Osteocyte (in vitro differentiated cells): ENCODE measurements around the gene SMG9. TPM values are rescaled to one million over a fixed set of nuclear protein-coding genes. Genes with fewer than 3 reads are reported as not detected.

Source experiments
- DNase-seq: peaks from one replicate; pipeline ENCODE4 v3.0.0; 2021; ENCODE audit warnings: mixed read lengths; ENCODE audit not compliant: unreplicated experiment; ENCODE audit errors: extremely low spot score
- H3K27ac Mint-ChIP-seq: one replicate; pipeline ENCODE4 v1.8.0; 2021; ENCODE audit warnings: mild to moderate bottlenecking, mixed read lengths; ENCODE audit not compliant: unreplicated experiment
- H3K27me3 Mint-ChIP-seq: one replicate; pipeline ENCODE4 v1.8.0; 2021; ENCODE audit warnings: mixed read lengths; ENCODE audit not compliant: unreplicated experiment
- H3K36me3 Mint-ChIP-seq: one replicate; pipeline ENCODE4 v1.8.0; 2021; ENCODE audit warnings: mixed read lengths; ENCODE audit not compliant: unreplicated experiment
- H3K4me1 Mint-ChIP-seq: one replicate; pipeline ENCODE4 v1.8.0; 2021; ENCODE audit warnings: mixed read lengths; ENCODE audit not compliant: unreplicated experiment
- H3K4me3 Mint-ChIP-seq: one replicate; pipeline ENCODE4 v1.8.0; 2021; ENCODE audit warnings: mild to moderate bottlenecking, moderate library complexity, mixed read lengths; ENCODE audit not compliant: unreplicated experiment
- H3K9me3 Mint-ChIP-seq: one replicate; pipeline ENCODE4 v1.8.0; 2021; ENCODE audit warnings: mixed read lengths; ENCODE audit not compliant: unreplicated experiment
- CTCF ChIP-seq: fragments of 200-600 bp; sonication (generic); IDR thresholded peaks from 2 replicates; pipeline ENCODE4 v1.5.0; 2021; ENCODE audit warnings: antibody characterized with exemption, mild to moderate bottlenecking, moderate library complexity
- total RNA-seq: library from RNA; stranded (reverse); gene quantifications from 2 replicates; pipeline ENCODE4 v1.2.1, GENCODE V29; 2021

Gene SMG9
- total RNA-seq, 1 donor from 2014 or later, result 71.0 TPM

GRCh38 chr19:43752287-43752875 lies 2.4 kb downstream of the SMG9 start:
- TF ChIP-seq CTCF, result no peak
- Mint-ChIP-seq H3K4me1 (peaks cover 49% of the 10 kb centered on the region), H3K9me3 (no peaks in the 10 kb centered on the region), H3K27ac (no peak overlapping the region), H3K36me3 (peaks cover 24% of the 10 kb centered on the region), H3K27me3 (no peaks in the 10 kb centered on the region), H3K4me3 (no peak overlapping the region)
- DNase-seq, result no peak

- H3K4me1 Mint-ChIP-seq, result peaks cover 42% of the 10 kb centered on the region
- H3K9me3 Mint-ChIP-seq, result no peaks in the 10 kb centered on the region
- no peak for DNase-seq
- H3K36me3 Mint-ChIP-seq, result peaks cover 27% of the 10 kb centered on the region
- no peak for TF ChIP-seq CTCF
- peak overlapping the region; percentile 28 for H3K27ac Mint-ChIP-seq
- H3K4me3 Mint-ChIP-seq, result no peak overlapping the region
- H3K27me3 Mint-ChIP-seq, result no peaks in the 10 kb centered on the region
These were observed 3.1 kb downstream of the SMG9 start for GRCh38 chr19:43751466-43752220.

- Mint-ChIP-seq H3K9me3 (no peaks in the 10 kb centered on the region), H3K36me3 (peaks cover 39% of the 10 kb centered on the region), H3K4me3 (no peak overlapping the region), H3K4me1 (peaks cover 30% of the 10 kb centered on the region), H3K27me3 (no peaks in the 10 kb centered on the region), H3K27ac (no peak overlapping the region)
- DNase-seq, result no peak
- TF ChIP-seq CTCF, result no peak
These were observed 4.9 kb downstream of the SMG9 start for GRCh38 chr19:43749898-43750297.

- no peak overlapping the region for H3K4me3 Mint-ChIP-seq
- no peak overlapping the region for H3K27ac Mint-ChIP-seq
These were observed 5.6 kb downstream of the SMG9 start for GRCh38 chr19:43749152-43749551.

More at GRCh38 chr19:43749152-43749551, 5.6 kb downstream of the SMG9 start:
- TF ChIP-seq CTCF, result no peak
- no peak for DNase-seq
- no peaks in the 10 kb centered on the region for H3K27me3 Mint-ChIP-seq
- peaks cover 28% of the 10 kb centered on the region for H3K4me1 Mint-ChIP-seq
- H3K36me3 Mint-ChIP-seq, result peaks cover 45% of the 10 kb centered on the region
- H3K9me3 Mint-ChIP-seq, result no peaks in the 10 kb centered on the region
